Nephron progenitor cell (in vitro differentiated cells): ENCODE data around the gene CD300LF.

ENCODE experiments used
- DNase-seq: peaks from one replicate; pipeline ENCODE4 v3.0.0; 2021
- H3K27ac Mint-ChIP-seq: 2 replicates; pipeline ENCODE4 v1.8.0; 2021; ENCODE audit warnings: mild to moderate bottlenecking, moderate library complexity, mixed read lengths
- H3K27me3 Mint-ChIP-seq: 2 replicates; pipeline ENCODE4 v1.8.0; 2021; ENCODE audit warnings: mild to moderate bottlenecking, low read depth, mixed read lengths; ENCODE audit not compliant: poor library complexity
- H3K36me3 Mint-ChIP-seq: 2 replicates; pipeline ENCODE4 v1.8.0; 2021; ENCODE audit warnings: low read depth, mixed read lengths
- H3K4me1 Mint-ChIP-seq: 2 replicates; pipeline ENCODE4 v1.8.0; 2021; ENCODE audit warnings: mixed read lengths
- H3K4me3 Mint-ChIP-seq: 2 replicates; pipeline ENCODE4 v1.8.0; 2021; ENCODE audit warnings: mild to moderate bottlenecking, moderate library complexity, mixed read lengths
- H3K9me3 Mint-ChIP-seq: 2 replicates; pipeline ENCODE4 v1.8.0; 2021; ENCODE audit warnings: mild to moderate bottlenecking, moderate library complexity, mixed read lengths
- TF ChIP-seq, protein P1 (sequence below): fragments of 200-600 bp; sonication (generic); IDR thresholded peaks from 2 replicates; pipeline ENCODE4 v1.5.0; 2021; ENCODE audit warnings: antibody characterized with exemption

Gene CD300LF

GRCh38 chr17:74730491-74731346, 18.0 kb upstream of the CD300LF start:
- H3K27me3 Mint-ChIP-seq = peaks cover 6% of the 10 kb centered on the region
- TF ChIP-seq, protein P1, sequence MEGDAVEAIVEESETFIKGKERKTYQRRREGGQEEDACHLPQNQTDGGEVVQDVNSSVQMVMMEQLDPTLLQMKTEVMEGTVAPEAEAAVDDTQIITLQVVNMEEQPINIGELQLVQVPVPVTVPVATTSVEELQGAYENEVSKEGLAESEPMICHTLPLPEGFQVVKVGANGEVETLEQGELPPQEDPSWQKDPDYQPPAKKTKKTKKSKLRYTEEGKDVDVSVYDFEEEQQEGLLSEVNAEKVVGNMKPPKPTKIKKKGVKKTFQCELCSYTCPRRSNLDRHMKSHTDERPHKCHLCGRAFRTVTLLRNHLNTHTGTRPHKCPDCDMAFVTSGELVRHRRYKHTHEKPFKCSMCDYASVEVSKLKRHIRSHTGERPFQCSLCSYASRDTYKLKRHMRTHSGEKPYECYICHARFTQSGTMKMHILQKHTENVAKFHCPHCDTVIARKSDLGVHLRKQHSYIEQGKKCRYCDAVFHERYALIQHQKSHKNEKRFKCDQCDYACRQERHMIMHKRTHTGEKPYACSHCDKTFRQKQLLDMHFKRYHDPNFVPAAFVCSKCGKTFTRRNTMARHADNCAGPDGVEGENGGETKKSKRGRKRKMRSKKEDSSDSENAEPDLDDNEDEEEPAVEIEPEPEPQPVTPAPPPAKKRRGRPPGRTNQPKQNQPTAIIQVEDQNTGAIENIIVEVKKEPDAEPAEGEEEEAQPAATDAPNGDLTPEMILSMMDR = no peak
- no peak overlapping the region for H3K27ac Mint-ChIP-seq
- H3K4me1 Mint-ChIP-seq = no peaks in the 10 kb centered on the region
- H3K36me3 Mint-ChIP-seq = no peaks in the 10 kb centered on the region
- H3K4me3 Mint-ChIP-seq = no peak overlapping the region
- H3K9me3 Mint-ChIP-seq = no peaks in the 10 kb centered on the region
- DNase-seq = no peak

- peaks cover 6% of the 10 kb centered on the region for H3K27me3 Mint-ChIP-seq
- no peak overlapping the region for H3K4me3 Mint-ChIP-seq
- no peak overlapping the region for H3K27ac Mint-ChIP-seq
- no peaks in the 10 kb centered on the region for H3K4me1 Mint-ChIP-seq
- TF ChIP-seq, protein P1 = no peak
- no peaks in the 10 kb centered on the region for H3K9me3 Mint-ChIP-seq
- DNase-seq = no peak
- no peaks in the 10 kb centered on the region for H3K36me3 Mint-ChIP-seq
Observed at GRCh38 chr17:74729866-74730265, 17.1 kb upstream of the CD300LF start.

DNA sequence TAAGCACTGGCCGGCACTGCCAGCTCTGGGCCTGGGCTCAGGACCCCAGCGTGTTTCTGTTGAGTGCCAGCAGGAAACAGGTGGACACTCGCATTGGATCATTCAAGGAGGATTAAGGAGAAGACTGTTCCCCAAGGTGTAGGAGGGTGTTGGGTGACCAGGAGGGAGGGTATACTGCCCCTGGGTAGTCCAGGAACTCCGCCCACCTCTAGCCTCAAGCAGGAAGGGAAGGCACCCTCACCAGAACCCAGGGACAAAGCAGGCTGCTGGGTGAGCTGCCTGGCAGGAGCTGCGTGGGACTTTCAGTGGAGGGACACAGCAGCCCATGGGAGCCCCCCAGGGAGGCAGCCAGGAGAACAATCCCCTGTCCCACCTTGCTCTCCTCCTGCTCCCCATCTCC, 16.6 kb upstream of the CD300LF start:
- peaks cover 10% of the 10 kb centered on the region for H3K27me3 Mint-ChIP-seq
- no peak overlapping the region for H3K27ac Mint-ChIP-seq
- TF ChIP-seq, protein P1 = no peak
- H3K9me3 Mint-ChIP-seq = no peaks in the 10 kb centered on the region
- no peak overlapping the region for H3K4me3 Mint-ChIP-seq
- H3K4me1 Mint-ChIP-seq = no peaks in the 10 kb centered on the region
- H3K36me3 Mint-ChIP-seq = no peaks in the 10 kb centered on the region
- DNase-seq = no peak

DNA sequence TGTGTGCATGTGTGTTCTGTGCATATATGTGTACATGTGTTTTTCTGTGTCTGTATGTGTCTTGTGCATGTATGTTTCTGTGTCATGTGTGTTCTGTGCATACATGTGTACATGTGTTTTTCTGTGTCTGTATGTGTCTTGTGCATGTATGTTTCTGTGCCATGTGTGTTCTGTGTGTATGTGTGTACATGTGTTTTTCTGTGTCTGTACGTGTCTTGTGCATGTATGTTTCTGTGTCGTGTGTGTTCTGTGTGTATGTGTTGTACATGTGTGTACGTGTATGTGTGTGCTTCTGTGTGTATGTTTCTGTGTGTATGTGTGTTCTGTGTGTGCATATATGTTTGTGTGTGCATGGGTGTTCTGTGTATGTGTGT, 16.0 kb upstream of the CD300LF start:
- Mint-ChIP-seq H3K36me3 (no peaks in the 10 kb centered on the region), H3K27me3 (peaks cover 15% of the 10 kb centered on the region), H3K27ac (no peak overlapping the region), H3K4me3 (no peak overlapping the region), H3K9me3 (no peaks in the 10 kb centered on the region), H3K4me1 (no peaks in the 10 kb centered on the region)
- TF ChIP-seq, protein P1 = no peak
- DNase-seq = no peak

DNA sequence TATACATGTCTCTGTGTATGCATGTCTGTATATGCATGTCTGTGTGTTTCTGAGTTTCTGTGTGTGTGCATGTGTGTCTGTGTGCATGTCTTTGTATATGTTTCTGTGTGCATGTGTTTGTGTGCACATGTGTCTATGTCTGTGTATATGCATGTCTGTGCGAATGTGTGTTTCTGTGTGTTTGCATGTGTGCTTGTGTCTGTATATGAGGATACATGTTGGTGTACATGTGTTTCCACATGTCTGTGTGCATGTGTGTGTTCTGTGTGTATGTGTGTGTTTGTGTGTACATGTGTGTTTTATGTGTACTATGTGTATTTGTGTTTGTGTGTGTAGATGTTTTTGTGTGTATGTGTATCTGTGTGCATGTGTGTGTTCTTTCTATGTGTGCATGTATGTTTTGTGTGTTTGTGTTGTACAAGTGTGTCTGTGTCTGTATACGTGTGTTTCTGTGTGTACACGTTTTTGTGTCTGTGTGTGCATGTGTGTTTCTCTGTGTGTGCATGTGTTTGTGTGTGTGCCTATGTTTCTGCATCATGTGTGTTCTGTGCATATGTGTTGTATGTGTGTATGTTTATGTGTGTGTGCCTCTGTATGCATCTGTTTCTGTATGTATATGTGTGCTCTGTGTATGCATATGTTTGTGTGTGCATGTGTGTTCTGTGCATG, 15.4 kb upstream of the CD300LF start:
- Mint-ChIP-seq H3K4me3 (no peak overlapping the region), H3K27me3 (peaks cover 21% of the 10 kb centered on the region), H3K36me3 (no peaks in the 10 kb centered on the region), H3K4me1 (no peaks in the 10 kb centered on the region), H3K27ac (no peak overlapping the region), H3K9me3 (no peaks in the 10 kb centered on the region)
- TF ChIP-seq, protein P1 = no peak
- no peak for DNase-seq
